HL-60/S4 (cell line): ENCODE results near the gene ITGB1.
"Not testable (repeated sequence)": the region's sequence is repeated elsewhere in the genome, so short reads cannot be mapped to it uniquely, and the experiment has no call there.

Source experiments
- in situ Hi-C: fragments of 300-500 bp; cut with MboI; formaldehyde crosslinking; loops from 2 replicates; pipeline ENCODE4 v1.14.3; 2022; ENCODE audit warnings: low sequenced_read_pairs

Gene ITGB1

GRCh38 chr10:32939296-32940111, 18.5 kb downstream of the ITGB1 start:
- in situ Hi-C loops = no loop called here

GRCh38 chr10:32938554-32939061, 19.4 kb downstream of the ITGB1 start:
- in situ Hi-C loops = no loop called here

GRCh38 chr10:32937911-32938424, 20.1 kb downstream of the ITGB1 start:
- in situ Hi-C loops = no loop called here

DNA sequence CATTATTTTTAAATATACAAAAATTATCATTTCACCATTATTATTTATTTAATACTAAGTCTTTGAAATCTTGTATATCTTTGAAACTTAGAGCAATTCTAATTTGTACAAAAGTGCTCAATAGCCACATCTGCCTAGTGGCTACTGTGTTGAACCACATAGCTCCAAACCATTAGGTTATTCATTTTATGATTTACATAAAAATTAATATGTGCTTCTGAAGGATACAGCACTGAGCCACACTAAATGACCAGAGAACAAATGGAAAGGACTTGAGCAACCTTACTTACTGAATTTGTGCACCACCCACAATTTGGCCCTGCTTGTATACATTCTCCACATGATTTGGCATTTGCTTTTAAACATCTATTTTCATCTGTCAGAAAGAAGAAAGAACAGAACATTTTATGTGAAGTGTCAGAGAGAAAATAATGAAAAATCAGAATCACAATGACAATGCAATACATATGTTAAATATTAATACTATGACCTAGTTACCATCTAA, 25.8 kb downstream of the ITGB1 start:
- in situ Hi-C loops = no loop called here

DNA sequence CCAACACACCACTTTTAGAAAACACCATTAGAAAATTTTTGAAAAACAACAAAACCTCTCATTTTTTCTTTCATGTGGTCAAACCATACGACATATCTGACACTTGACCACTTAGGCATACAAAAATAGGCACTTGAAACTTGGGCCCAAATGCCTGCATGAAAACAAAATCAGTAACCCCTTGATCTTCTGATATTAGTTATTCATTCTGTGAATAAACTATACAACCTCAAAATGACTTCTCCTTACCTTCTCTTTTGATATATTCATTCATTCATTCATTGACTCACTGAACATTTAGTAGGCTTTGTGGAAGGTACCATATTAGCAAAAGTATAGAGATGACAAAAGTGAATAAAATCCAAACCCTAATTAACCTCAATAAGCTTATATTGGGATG, 26.4 kb downstream of the ITGB1 start:
- in situ Hi-C loops = no loop called here

GRCh38 chr10:32930036-32930435, 28.0 kb downstream of the ITGB1 start:
- in situ Hi-C loops = no loop called here

GRCh38 chr10:32929634-32930033, 28.4 kb downstream of the ITGB1 start:
- in situ Hi-C loops = no loop called here

DNA sequence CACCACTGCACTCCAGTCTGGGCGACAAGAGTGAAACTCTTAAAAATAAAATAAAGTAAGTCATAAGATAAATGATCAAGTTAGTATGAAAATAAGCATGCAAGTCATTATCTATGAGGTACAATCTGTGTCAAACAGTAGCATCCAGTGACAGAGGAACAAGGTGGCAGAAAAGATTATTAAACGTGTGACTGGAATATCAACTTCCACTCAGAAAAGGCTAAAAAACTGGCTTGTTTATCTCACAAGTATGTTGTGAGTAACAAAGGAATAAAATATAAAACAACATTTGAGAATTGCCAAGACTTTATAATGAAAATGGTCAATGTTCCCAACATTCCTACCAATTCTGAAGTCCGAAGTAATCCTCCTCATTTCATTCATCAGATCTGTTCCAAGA, 30.3 kb downstream of the ITGB1 start:
- in situ Hi-C loops = no loop called here

DNA sequence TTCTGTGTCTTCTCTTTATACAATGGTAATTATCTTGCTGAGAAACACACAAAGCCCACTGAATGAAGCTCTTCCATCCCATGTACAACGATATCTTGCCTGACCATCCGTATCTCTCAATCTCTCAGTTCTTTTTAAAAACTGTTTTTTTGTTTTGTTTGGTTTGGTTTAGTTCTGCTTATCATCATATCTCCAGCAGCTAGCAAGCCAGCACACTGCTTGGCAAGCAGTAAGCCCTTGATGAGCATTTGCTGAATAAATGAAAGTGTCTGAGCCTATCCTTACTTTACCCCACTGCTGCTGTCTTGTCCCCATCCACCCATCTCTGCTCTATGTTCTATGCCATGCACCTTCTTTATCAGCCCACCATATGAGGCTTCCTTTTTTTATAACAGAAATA, 34.2 kb downstream of the ITGB1 start:
- in situ Hi-C loops = no loop called here

DNA sequence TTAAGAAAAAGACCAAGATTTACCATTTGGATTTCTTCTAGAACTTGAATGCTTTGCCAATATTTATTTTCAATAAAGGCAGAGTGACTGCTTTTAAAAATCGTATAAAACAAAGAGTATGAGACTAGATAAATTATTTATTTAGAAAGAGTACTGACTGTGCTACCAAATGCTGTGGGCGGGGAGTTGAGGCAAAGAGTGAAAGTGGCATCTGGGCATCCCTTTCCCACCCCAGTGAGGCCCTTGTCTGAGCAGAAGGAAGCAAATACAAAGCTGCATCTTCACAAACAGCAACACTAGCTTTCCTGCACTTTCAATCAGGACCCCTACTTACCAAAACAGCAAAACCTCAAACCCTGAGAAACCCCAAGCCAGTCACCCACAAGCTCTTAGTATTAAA, 34.9 kb downstream of the ITGB1 start:
- in situ Hi-C loops = no loop called here

DNA sequence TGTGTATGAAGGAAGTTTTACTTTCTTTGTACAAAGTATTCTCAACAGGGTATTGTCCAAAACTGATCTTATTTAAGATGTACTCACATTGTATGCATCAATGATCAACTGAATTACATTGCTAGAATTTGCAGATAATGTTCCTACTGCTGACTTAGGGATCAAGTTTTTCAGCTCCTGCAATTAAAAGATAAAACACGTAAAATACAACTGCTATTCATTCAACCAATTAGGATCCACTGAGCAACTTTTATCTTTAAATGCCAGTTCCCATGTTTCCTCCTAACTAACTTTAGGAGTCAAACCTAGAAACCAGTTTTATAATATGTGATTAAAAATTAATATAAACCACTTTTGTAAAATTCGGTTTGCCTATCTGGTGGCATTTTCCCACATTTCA, 35.9 kb downstream of the ITGB1 start:
- in situ Hi-C loops = no loop called here

DNA sequence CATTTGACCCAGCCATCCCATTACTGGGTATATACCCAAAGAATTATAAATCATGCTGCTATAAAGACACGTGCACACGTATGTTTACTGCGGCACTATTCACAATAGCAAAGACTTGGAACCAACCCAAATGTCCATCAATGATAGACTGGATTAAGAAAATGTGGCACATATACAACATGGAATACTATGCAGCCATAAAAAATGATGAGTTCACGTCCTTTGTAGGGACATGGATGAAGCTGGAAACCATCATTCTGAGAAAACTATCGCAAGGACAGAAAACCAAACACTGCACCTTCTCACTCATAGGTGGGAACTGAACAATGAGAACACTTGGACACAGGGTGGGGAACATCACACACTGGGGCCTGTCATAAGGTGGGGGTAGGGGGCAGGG, 40.2 kb downstream of the ITGB1 start:
- in situ Hi-C loops = not testable (repeated sequence)

DNA sequence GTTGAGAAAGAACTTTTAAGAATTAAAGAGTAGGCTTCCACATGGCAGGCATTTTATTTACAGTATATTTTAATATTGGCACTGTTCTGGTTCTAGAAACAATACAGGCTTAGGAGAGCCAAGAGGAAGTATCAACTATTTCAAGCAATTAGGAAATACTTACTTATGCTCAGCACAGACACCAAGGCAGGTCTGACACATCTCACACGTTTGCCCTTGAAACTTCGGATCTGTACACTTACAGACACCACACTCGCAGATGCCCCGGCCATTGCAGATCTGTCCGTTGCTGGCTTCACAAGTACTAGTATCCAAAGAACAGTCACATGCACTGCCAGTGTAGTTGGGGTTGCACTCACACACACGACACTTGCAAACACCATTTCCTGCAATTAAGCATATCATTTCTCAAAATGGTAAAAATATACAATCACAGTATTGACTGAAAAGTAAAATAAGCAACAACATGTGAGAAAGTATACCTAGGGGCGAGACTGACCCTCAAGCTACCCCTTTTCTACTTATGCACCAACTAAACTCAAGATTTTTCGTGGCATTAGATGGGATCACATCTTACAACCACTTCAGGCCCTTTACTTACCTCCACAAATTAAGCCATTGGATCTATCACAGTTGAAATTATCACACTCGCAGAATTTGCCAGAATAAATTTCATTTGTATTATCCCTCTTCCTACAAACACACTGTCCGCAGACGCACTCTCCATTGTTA, 46.6 kb downstream of the ITGB1 start:
- in situ Hi-C loops = no loop called here

GRCh38 chr10:32909970-32910369, 48.1 kb downstream of the ITGB1 start:
- in situ Hi-C loops = not testable (repeated sequence)

GRCh38 chr10:32909456-32909855, 48.6 kb downstream of the ITGB1 start:
- in situ Hi-C loops = no loop called here

GRCh38 chr10:32906595-32906994, 51.4 kb downstream of the ITGB1 start:
- in situ Hi-C loops = no loop called here

GRCh38 chr10:32905466-32905865, 52.6 kb downstream of the ITGB1 start:
- in situ Hi-C loops = no loop called here

DNA sequence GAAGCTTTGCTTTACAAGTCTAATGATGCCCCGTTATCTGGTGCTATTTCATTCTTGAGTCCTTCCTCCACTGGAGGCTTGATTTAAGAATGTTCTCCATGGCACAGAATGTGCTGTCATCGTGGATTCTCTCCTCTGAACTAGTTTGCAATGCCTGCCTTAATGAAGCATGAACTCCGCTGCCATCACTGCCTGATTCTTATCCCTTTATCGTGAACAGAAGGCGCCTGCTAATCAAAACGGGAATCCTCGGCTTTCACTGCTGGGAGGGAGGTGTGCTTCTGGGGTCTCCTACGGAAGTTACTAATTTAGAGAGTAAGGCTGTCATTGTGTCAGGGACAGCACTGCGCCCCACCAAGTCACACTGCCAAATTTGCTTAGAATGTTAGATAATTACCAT, 56.2 kb downstream of the ITGB1 start:
- in situ Hi-C loops = no loop called here

- in situ Hi-C loops = not testable (repeated sequence)
Measured at GRCh38 chr10:32895200-32895968, 62.6 kb downstream of the ITGB1 start.

GRCh38 chr10:32893916-32894664, 63.9 kb downstream of the ITGB1 start:
- in situ Hi-C loops = no loop called here
